Ovary (tissue), 3 donors: ENCODE measurements around the gene SLC29A4.
"Not testable (repeated sequence)": the region's sequence is repeated elsewhere in the genome, so short reads cannot be mapped to it uniquely, and the experiment has no call there.

ENCODE experiments used
- CTCF ChIP-seq, 3 donors: fragments of 450-650 bp in 2 of 3; fragments of 200-600 bp in 1 of 3; IDR thresholded peaks; one replicate each; pipeline versions ENCODE4 v1.5.1 to v1.8.0; 2016 to 2022; ENCODE audit warnings: antibody characterized with exemption in 3 of 3, mild to moderate bottlenecking in 1 of 3
- EP300 ChIP-seq: sonication (generic); formaldehyde crosslinking; IDR thresholded peaks from one replicate; pipeline ENCODE4 v1.6.1; 2017; ENCODE audit warnings: antibody characterized with exemption
- POLR2A ChIP-seq: fragments of 450-650 bp; IDR thresholded peaks from one replicate; pipeline ENCODE4 v1.6.1; 2017; ENCODE audit warnings: antibody characterized with exemption, mild to moderate bottlenecking, moderate library complexity
- donor health status: DM: no; HTN: no; CAD: no.

GRCh38 chr7:5253529-5253928, 29.2 kb upstream of the SLC29A4 start:
- TF ChIP-seq CTCF (IDR thresholded peaks at IDR 0.05); POLR2A; EP300: not testable (repeated sequence)
